Cerebellar cortex (tissue), 1 donor: ENCODE data around the gene UGT1A8.

ENCODE experiments used
- DNase-seq: peaks from one replicate; pipeline ENCODE4 v3.0.0-alpha.2; 2015; ENCODE audit warnings: low spot score

Gene UGT1A8

DNA sequence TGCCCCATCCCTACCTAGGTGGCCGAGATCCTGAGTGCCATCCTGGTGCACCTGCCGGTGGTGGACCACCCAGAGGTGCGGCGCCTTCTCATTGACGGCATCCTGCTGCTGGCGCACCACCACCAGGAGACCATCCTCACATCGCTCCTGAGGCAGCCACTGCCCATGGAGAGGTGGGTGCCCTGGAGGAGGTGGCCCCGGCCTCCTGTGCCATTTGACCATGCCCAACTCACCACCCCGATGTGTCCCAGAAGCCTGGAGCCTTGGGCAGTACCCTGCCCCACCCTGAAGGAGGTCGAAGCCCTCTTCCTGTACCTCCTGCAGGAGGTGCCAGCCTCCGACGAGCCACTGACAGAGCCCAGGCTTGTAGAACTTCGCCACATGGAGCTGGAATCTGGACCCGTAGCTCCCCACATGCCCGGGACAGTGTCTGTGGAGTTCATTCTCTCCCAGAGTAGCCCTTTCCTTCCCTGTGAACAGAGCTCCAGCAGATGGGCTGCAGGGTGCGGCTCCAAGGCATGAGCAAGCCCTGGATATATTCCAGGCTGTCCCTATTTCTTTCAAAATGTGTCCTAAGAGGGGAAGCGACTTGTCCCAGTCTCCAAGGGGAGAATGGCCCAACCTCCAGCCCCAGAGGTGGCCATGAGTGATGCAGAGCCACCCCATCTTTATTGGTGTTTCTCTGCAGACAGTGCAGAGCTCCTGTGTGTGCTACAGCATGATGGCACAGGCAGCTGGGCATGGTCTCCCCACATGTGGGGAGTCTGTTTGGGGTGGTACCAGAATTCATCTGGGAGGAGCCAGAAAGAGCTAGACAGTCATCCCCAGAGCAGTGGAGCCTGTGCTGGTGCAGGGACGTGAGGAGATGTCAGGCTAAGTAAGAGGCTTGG, 202.7 kb downstream of the UGT1A8 start:
- DNase-seq = no peak

DNA sequence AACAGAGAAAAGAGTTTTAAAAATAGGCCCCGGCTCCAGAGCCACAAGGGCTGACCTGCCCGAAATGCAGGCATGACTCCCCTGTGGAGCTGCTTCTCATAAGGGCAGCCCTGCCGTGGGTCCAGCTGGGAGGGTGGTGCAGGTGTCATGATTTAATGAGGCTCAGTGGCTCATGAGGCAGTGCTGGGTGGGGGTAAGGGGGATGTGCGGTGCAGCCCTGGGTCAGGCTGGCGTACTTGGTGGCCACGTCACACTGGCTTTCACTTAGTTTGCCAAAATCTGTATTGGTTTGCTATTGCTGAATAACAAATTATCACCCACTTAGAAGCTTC, 203.3 kb downstream of the UGT1A8 start:
- no peak for DNase-seq

DNA sequence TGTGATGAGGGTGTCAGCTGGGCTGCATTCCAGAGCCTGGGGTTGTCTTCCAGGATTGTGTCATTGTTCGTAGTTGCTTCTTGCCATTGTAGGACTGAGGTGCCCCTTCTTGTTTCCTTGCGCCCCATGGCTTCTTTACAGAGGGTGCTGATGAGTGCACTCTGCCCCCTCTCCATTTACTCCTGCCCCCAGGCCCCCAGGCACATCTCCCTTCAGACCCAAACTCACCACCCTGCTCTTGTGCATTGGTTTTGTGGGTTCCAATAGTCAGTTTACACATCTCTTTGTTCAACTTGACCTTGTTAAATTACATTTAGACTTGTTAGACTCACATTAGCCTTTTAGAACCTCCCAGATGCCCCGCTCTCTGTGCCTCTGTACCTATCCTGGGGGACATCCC, 203.8 kb downstream of the UGT1A8 start:
- DNase-seq = no peak

DNA sequence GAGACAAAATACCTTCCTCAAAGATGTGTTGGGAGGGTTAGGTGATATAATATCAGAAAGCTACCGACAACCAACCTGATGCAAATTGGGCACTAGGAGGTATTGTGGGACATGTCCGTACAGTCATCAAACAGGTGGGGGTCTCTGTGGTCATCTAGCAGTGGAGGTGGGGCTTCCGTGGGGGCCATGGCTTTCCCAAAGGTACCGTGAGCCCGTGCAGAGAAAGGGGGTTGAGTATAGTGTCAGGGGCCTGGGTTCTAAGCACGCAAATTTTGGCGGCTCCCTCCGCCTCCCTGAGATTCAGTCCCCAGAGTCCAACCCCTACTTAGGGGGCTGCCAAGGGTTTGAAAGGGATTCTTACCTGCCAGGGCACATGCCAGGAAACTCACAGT, 204.3 kb downstream of the UGT1A8 start:
- no peak for DNase-seq

DNA sequence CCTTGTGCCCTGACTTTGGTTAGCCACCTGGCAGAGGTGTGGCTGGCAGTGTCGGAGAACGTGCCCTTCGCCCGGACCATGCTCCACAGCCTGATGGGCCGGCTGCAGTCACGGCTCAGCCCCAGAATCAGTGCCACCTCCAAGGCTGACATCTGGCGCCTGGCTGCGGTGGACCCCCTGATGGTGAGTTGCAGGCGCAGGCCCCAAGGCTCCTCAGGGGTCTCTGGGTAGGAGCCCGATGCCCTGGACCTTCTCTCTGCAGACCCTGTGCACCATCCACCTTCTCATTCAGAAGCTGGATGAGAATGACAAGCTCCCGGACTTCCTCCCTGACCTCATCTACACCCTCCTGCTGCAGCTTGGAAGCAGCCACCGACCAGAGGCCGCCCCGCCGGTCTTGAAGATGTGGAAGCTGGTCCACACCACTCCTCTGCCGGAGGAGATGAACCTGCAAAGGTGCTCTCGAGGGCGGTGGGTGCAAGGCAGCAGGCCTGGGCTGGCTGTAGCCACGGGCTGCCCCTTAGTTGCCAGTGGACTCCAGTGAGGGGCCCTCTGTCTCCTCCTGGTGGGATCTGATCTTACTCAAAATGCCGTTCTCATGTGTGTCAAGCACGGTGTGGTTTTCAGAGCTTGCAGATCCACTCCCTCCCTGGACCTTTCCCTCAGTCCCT, 204.8 kb downstream of the UGT1A8 start:
- no peak for DNase-seq
